ENCODE measurements around the gene PPP5C.
"Not testable (repeated sequence)": the region's sequence is repeated elsewhere in the genome, so short reads cannot be mapped to it uniquely, and the experiment has no call there.

DNA sequence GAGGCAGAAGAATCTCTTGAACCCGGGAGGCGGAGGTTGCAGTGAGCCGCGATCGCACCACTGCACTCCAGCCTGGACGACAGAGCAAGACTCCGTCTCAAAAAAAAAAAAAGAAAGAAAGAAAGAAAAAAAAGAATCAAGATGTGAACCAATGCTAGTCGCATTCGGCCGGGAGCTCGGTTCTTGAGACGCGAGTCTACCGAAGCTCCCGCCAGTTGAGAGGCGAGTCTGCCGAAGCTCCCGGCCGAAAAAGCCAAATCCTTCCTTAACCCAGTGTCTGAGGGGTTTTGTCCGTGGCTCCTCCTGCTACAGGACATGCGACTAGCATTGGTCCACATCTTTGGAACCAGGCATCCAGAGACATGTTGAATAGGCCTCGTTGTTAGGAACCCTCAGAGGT lies 68.0 kb downstream of the PPP5C start:
- TF ChIP-seq, protein P1, sequence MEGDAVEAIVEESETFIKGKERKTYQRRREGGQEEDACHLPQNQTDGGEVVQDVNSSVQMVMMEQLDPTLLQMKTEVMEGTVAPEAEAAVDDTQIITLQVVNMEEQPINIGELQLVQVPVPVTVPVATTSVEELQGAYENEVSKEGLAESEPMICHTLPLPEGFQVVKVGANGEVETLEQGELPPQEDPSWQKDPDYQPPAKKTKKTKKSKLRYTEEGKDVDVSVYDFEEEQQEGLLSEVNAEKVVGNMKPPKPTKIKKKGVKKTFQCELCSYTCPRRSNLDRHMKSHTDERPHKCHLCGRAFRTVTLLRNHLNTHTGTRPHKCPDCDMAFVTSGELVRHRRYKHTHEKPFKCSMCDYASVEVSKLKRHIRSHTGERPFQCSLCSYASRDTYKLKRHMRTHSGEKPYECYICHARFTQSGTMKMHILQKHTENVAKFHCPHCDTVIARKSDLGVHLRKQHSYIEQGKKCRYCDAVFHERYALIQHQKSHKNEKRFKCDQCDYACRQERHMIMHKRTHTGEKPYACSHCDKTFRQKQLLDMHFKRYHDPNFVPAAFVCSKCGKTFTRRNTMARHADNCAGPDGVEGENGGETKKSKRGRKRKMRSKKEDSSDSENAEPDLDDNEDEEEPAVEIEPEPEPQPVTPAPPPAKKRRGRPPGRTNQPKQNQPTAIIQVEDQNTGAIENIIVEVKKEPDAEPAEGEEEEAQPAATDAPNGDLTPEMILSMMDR (IDR thresholded peaks at IDR 0.05; ENCODE audit: low read depth, low read length), result not testable (repeated sequence)
- TF ChIP-seq, protein P2, sequence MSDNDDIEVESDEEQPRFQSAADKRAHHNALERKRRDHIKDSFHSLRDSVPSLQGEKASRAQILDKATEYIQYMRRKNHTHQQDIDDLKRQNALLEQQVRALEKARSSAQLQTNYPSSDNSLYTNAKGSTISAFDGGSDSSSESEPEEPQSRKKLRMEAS (IDR thresholded peaks at IDR 0.05; ENCODE audit: low read depth, low read length), result not testable (repeated sequence)
- not testable (repeated sequence) for TF ChIP-seq POLR2A (IDR thresholded peaks at IDR 0.05; ENCODE audit: extremely low read depth, insufficient read length); MYC (IDR thresholded peaks at IDR 0.05; ENCODE audit: low read depth, low read length)
